C4-2B (cell line): ENCODE data around the gene VMO1.

Experiments
- H3K27ac ChIP-seq: fragments of 450-650 bp; 2 replicates; pipeline ENCODE4 v1.5.1; 2017
- CTCF ChIP-seq: fragments of 450-650 bp; conservative IDR thresholded peaks from 2 replicates; pipeline ENCODE4 v1.5.1; 2017; ENCODE audit warnings: mild to moderate bottlenecking
- ZFX ChIP-seq: fragments of 450-650 bp; IDR thresholded peaks from 2 replicates; pipeline ENCODE4 v1.6.1; 2017

Gene VMO1

GRCh38 chr17:4786106-4786511, at the start of gene VMO1:
Gene VMO1 (minus strand): TSS chr17:4786364. CDS start chr17:4786352, 12 bp downstream.
- H3K27ac ChIP-seq, result no peak within 1 kb of the TSS
- TF ChIP-seq ZFX (no peak), CTCF (no peak)

GRCh38 chr17:4834681-4835020, 48.5 kb upstream of the VMO1 start:
- no peak for TF ChIP-seq CTCF
- TF ChIP-seq ZFX, result no peak
- H3K27ac ChIP-seq, result peak overlapping the region; percentile 94

DNA sequence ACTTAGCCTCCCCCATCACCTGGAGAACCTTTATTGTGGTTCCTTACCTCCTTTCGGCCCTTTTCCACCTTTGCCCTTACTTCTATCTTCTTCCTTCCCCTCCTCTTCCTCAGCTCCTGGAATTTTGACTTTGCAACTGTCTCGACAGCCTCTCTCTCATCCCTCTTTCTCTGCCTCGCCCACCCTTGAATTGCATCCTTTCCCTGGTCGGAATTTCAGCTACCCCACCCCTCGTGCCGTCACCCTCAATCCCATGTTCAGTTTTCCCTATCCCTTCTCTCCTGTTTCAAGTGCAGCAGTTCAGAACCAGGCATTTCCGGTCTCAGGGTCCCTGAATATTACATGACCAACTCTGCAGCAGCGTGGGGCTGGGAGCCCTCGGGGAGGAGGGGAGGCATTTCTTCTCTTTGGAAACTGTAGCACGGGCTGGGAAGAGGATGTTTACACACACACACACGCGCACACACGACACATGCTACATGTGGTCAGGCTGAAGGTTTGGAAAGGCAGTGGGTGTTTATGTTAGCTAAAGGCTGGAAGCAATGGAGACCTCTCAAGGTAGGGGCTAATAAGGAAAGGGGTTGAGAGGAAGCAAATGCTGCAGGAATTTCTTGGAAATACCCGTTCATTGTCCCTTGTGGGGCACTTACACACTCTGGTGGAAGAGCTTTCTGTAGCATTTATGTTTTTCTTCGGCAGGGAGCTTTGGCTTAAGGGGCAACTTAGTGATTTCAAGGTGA, 47.9 kb upstream of the VMO1 start:
- TF ChIP-seq ZFX (no peak), CTCF (no peak)
- peak overlapping the region; percentile 94 for H3K27ac ChIP-seq

DNA sequence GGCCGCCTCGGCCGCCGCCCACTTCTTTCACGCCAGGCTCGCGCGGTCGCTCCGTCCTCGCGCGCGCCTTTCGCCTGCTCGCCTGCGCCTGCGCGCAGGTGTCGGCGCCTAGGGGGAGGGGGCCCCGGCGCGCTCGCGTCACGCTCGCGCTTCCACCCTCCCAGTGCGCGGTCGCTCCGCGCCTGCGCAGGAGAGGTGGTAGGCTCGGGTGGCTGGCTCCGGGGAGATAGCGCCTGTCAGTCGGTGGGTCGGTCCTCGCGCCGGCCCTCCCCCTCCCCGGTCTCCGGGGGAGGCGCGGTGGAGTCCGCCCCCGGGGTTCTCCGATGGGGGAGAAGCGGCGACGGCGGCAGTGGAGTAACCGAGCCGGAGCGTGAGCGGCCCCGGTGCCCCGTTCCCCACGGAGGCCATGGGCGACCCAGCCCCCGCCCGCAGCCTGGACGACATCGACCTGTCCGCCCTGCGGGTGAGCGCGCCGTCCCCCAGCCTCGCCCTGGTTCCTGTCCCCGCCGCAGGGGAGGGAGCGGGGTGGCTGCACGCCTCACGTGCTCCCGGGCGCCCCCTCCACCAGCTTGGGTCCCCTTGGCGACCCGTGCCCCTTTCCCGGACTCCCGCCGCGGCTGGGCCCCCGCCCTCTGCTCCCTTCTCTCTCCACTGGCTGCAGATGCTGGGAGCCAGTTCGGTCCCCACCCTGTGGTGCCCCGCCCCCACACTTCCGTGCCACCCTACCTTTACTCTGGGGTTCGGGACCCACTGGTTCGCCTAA, 47.2 kb upstream of the VMO1 start, which contains the start of gene MINK1:
MINK1 (plus strand) TSS at position 163 of the 763 bp plus-strand sequence; CDS start at position 407, 244 bp downstream.
- TF ChIP-seq ZFX (no peak), CTCF (no peak)
- peak within 1 kb of the TSS; percentile 94 for H3K27ac ChIP-seq

GRCh38 chr17:4832829-4833177, 46.6 kb upstream of the VMO1 start:
- H3K27ac ChIP-seq, result peak overlapping the region; percentile 94

GRCh38 chr17:4827399-4827798, 41.2 kb upstream of the VMO1 start:
- no peak for TF ChIP-seq ZFX

GRCh38 chr17:4823373-4824089, 37.4 kb upstream of the VMO1 start:
- TF ChIP-seq ZFX (no peak), CTCF (no peak)
- no peak overlapping the region for H3K27ac ChIP-seq

More at GRCh38 chr17:4827399-4827798, 41.2 kb upstream of the VMO1 start:
- H3K27ac ChIP-seq, result no peak overlapping the region

- no peak for TF ChIP-seq CTCF
- TF ChIP-seq ZFX, result no peak
- H3K27ac ChIP-seq, result no peak overlapping the region
Measured at GRCh38 chr17:4822835-4823234, 36.7 kb upstream of the VMO1 start.
